ENCODE measurements around the gene DLGAP1.
A peak's percentile ranks its signal among the peaks of the same experiment; 100 is the strongest.

GRCh38 chr18:4271952-4272351 is 183.2 kb downstream of the DLGAP1 start:
- TF ChIP-seq MAFK (IDR thresholded peaks at IDR 0.05; ENCODE audit: low read depth, low read length) = no peak
- TF ChIP-seq, protein P1, sequence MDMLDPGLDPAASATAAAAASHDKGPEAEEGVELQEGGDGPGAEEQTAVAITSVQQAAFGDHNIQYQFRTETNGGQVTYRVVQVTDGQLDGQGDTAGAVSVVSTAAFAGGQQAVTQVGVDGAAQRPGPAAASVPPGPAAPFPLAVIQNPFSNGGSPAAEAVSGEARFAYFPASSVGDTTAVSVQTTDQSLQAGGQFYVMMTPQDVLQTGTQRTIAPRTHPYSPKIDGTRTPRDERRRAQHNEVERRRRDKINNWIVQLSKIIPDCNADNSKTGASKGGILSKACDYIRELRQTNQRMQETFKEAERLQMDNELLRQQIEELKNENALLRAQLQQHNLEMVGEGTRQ (IDR thresholded peaks at IDR 0.05; ENCODE audit: low read depth, low read length) = no peak
- no peak for TF ChIP-seq CTCF (conservative IDR thresholded peaks at IDR 0.05; ENCODE audit: low read depth, low read length)
- no peak for TF ChIP-seq RCOR1 (IDR thresholded peaks at IDR 0.05; ENCODE audit: insufficient replicate concordance, low read length)
- TF ChIP-seq SMC3 (IDR thresholded peaks at IDR 0.05; ENCODE audit: low read depth, low read length) = no peak
- peak; percentile 63 for TF ChIP-seq CEBPB (IDR thresholded peaks at IDR 0.05; ENCODE audit: low read depth, low read length)
